ENCODE results near the gene MRAP.

The MRAP gene

GRCh38 chr21:32270748-32271147 lies 27.9 kb upstream of the MRAP start:
- H3K36me3 ChIP-seq (replicated peaks), result no peaks in the 10 kb centered on the region
- in situ Hi-C loops (cut with HindIII; ENCODE audit: low pct_ligation_motif_present, low sequenced_read_pairs), result no loop called here

GRCh38 chr21:32276671-32277070 lies 22.0 kb upstream of the MRAP start:
- Histone ChIP-seq H3K4me3 (ENCODE audit: low read depth, low read length) (no peak overlapping the region), H3K36me3 (replicated peaks) (no peaks in the 10 kb centered on the region), H3K27me3 (replicated peaks) (no peaks in the 10 kb centered on the region), H3K27ac (no peak overlapping the region)
- no peak for TF ChIP-seq CTCF (IDR thresholded peaks at IDR 0.05; ENCODE audit: low read depth, low read length, missing control alignments)
- in situ Hi-C loops (cut with HindIII; ENCODE audit: low pct_ligation_motif_present, low sequenced_read_pairs), result no loop called here
- DNase-seq, result no peak

More at GRCh38 chr21:32270748-32271147, 27.9 kb upstream of the MRAP start:
- Histone ChIP-seq H3K4me3 (ENCODE audit: low read depth, low read length) (no peak overlapping the region), H3K27me3 (replicated peaks) (no peaks in the 10 kb centered on the region), H3K27ac (no peak overlapping the region)
- no peak for DNase-seq
- no peak for TF ChIP-seq CTCF (IDR thresholded peaks at IDR 0.05; ENCODE audit: low read depth, low read length, missing control alignments)

DNA sequence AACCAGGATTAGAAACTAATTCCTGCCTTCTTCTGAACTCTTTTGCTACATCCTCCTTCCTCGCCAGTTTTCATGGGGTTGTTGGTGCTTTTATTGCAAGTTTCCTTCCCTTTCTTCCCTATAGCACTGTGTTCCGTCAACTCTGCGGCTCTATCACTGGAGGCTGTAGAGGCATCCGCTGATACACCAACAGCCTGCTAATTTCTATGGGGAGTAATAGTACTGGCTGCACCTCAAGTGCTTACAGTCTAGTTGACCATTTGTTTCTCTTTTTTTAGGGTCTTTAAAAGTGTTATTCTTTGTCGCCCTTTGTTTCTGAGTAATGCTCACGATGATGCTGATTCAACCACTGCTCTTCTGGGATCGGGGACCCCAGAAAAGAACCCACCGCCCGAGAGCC lies 20.6 kb upstream of the MRAP start:
- DNase-seq, result no peak
- no peaks in the 10 kb centered on the region for H3K27me3 ChIP-seq (replicated peaks)
- TF ChIP-seq CTCF (IDR thresholded peaks at IDR 0.05; ENCODE audit: low read depth, low read length, missing control alignments), result no peak
- no peaks in the 10 kb centered on the region for H3K36me3 ChIP-seq (replicated peaks)
- no peak overlapping the region for H3K27ac ChIP-seq
- in situ Hi-C loops (cut with HindIII; ENCODE audit: low pct_ligation_motif_present, low sequenced_read_pairs), result no loop called here
- H3K4me3 ChIP-seq (ENCODE audit: low read depth, low read length), result peak overlapping the region; percentile 73

DNA sequence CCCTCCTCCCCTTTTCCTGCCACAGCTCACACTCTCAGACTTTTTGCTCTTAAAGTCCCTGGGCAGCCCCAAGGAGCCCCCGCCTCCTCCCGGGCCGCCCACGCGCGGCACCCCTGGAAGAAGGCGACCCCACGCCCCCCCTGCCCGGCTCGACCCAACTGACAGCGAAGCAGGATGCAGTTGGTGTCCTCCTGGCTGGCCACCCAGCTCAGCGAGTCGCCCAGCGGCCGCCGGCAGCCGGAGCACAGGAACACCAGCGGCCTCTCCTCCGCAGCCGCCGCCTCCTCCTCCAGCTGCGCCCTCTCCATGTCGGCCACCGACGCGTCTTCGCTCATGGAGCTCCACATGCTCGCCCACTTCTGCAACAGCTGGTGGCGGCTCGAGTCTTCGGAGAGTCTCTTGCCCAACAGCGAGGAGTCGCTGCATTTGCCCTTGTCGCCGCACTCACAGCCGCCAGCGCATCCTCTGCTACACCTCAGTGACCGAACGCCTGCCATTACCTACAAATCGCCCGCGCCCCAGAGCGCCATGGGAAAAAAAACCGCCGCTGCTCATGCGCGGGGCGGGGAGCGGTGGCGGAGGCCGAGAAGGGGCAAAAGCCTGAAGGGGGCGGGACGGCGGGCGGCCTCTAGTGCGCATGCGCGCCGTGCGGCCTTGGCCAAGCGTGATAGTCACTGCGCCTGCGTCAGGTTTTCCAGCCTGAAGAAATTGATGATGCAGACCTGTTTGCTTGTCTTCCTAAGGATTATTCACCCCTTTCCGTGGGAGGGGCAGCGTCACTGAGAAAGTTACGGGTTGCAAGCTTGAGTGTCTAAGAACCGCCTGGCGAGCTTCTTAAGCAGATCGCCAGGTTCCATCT lies 19.9 kb upstream of the MRAP start, which contains the start of gene MIS18A:
Gene MIS18A (minus strand): TSS at position 532 of the 859 bp plus-strand sequence. CDS start 35 bp downstream, at position 497.
- peak; percentile 97 for DNase-seq
- in situ Hi-C loops (cut with HindIII; ENCODE audit: low pct_ligation_motif_present, low sequenced_read_pairs), result no loop called here
- no peaks in the 10 kb centered on the region for H3K36me3 ChIP-seq (replicated peaks)

DNA sequence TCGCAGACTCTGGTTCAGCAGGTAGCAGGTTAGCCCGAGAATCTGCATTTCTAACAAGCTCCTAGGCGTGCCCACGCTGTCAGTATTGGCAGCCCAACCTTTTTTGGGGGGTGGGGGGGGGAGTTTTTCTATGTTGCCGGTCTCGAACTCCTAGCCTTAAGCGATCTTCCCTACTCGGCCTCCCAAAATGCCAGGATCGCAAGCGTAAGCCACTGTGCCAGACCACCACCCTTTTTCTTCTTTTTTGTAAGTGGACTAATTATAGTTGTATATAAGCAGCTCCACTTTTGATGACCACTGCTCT lies 19.3 kb upstream of the MRAP start:
- no peak for TF ChIP-seq CTCF (IDR thresholded peaks at IDR 0.05; ENCODE audit: low read depth, low read length, missing control alignments)
- H3K36me3 ChIP-seq (replicated peaks), result no peaks in the 10 kb centered on the region
- DNase-seq, result no peak
- H3K4me3 ChIP-seq (ENCODE audit: low read depth, low read length), result peak overlapping the region; percentile 73
- H3K27me3 ChIP-seq (replicated peaks), result no peaks in the 10 kb centered on the region
- peak overlapping the region; percentile 44 for H3K27ac ChIP-seq
- in situ Hi-C loops (cut with HindIII; ENCODE audit: low pct_ligation_motif_present, low sequenced_read_pairs), result no loop called here

More for the DNA sequence above, 19.9 kb upstream of the MRAP start, which contains the start of gene MIS18A:
- peak within 1 kb of the TSS; percentile 73 for H3K4me3 ChIP-seq (ENCODE audit: low read depth, low read length)
- peak within 1 kb of the TSS; percentile 44 for H3K27ac ChIP-seq
- no peak for TF ChIP-seq CTCF (IDR thresholded peaks at IDR 0.05; ENCODE audit: low read depth, low read length, missing control alignments)
- H3K27me3 ChIP-seq (replicated peaks), result no peaks in the 10 kb centered on the region

All from brain microvascular endothelial cell (primary cell).